K562 (cell line): ENCODE results near the gene CACNA1A. TPM values are rescaled to one million over a fixed set of nuclear protein-coding genes. Genes with fewer than 3 reads are reported as not detected.

Source experiments
- BCL6 ChIP-seq: fragments of 250-450 bp; sonication (Bioruptor Pico); IDR thresholded peaks from 2 replicates; pipeline ENCODE4 v1.4.0; 2020
- CHCHD3 ChIP-seq: fragments of 250-450 bp; sonication (Bioruptor Pico); IDR thresholded peaks from 2 replicates; pipeline ENCODE4 v2.1.2; 2022; ENCODE audit warnings: mild to moderate bottlenecking
- CXXC5 ChIP-seq: fragments of 250-450 bp; sonication (Bioruptor Pico); IDR thresholded peaks from 2 replicates; pipeline ENCODE4 v1.8.0; 2022; ENCODE audit warnings: inconsistent platforms, mild to moderate bottlenecking, moderate library complexity
- EP300 ChIP-seq: IDR thresholded peaks from 2 replicates; pipeline ENCODE4 v1.6.1; 2012; ENCODE audit warnings: low read length, improper control_type of control experiment
- GATAD2A ChIP-seq: fragments of 450-650 bp; IDR thresholded peaks from 2 replicates; pipeline ENCODE4 v1.6.1; 2017
- JUNB ChIP-seq: fragments of 450-650 bp; formaldehyde crosslinking; conservative IDR thresholded peaks from 2 replicates; pipeline ENCODE4 v1.4.0; 2020; ENCODE audit warnings: mild to moderate bottlenecking
- NCOA2 ChIP-seq, 2 experiments: fragments of 450-650 bp; IDR thresholded peaks; 2 replicates each; pipeline ENCODE4 v1.6.1; 2018; ENCODE audit warnings: mild to moderate bottlenecking in 2 of 2, moderate library complexity in 1 of 2; ENCODE audit not compliant: partially characterized antibody in 2 of 2
- NCOR1 ChIP-seq: fragments of 450-650 bp; IDR thresholded peaks from 2 replicates; pipeline ENCODE4 v1.6.1; 2016; ENCODE audit warnings: mild to moderate bottlenecking, moderate library complexity
- RBM15 ChIP-seq: fragments of 200-400 bp; formaldehyde crosslinking; IDR thresholded peaks from 2 replicates; pipeline ENCODE4 v1.6.1; 2018; ENCODE audit warnings: mild to moderate bottlenecking, low read length, moderate library complexity; ENCODE audit not compliant: insufficient read depth
- SIN3A ChIP-seq, 2 experiments: fragments of 150-350 bp in 1 of 2; IDR thresholded peaks; 2 replicates each; pipeline ENCODE4 v1.6.1; 2011 to 2016; ENCODE audit warnings: borderline replicate concordance in 2 of 2, low read depth in 2 of 2, low read length in 2 of 2, mild to moderate bottlenecking in 2 of 2, moderate library complexity in 2 of 2; ENCODE audit not compliant: control insufficient read depth in 1 of 2
- SMAD4 ChIP-seq: fragments of 250-450 bp; sonication (Bioruptor Pico); conservative IDR thresholded peaks from 2 replicates; pipeline ENCODE4 v1.8.0; 2021; ENCODE audit warnings: inconsistent platforms, mild to moderate bottlenecking, moderate library complexity
- SRF ChIP-seq, 2 experiments: fragments of 250-450, 450-650 bp in 1 of 2; sonication (Bioruptor Pico) in 1 of 2; sonication (generic) in 1 of 2; formaldehyde crosslinking; IDR thresholded peaks; 2 replicates each; pipeline versions ENCODE4 v1.5.0 to v1.5.1; 2020 to 2022; ENCODE audit warnings: mild to moderate bottlenecking in 1 of 2, missing genetic modification reagents in 1 of 2
- TAF7 ChIP-seq: fragments of 450-650 bp; IDR thresholded peaks from 2 replicates; pipeline ENCODE4 v1.6.1; 2016; ENCODE audit warnings: missing genetic modification characterization, missing compliant biosample characterization
- ZBTB11 ChIP-seq, 3 experiments: fragments of 200-800 bp in 1 of 3; fragments of 250-450 bp in 1 of 3; fragments of 450-650 bp in 1 of 3; sonication (Bioruptor Pico) in 1 of 3; sonication (Bioruptor generic) in 1 of 3; formaldehyde crosslinking in 1 of 3; IDR thresholded peaks; 2 replicates each; pipeline versions ENCODE4 v1.6.1 to v1.8.0; 2016 to 2022; ENCODE audit warnings: mild to moderate bottlenecking in 2 of 3, missing genetic modification characterization in 2 of 3, missing compliant biosample characterization in 1 of 3, moderate library complexity in 1 of 3
- ZNF384 ChIP-seq: IDR thresholded peaks from 2 replicates; pipeline ENCODE4 v1.6.1; 2012; ENCODE audit warnings: low read depth, low read length, improper control_type of control experiment
- ZNF449 ChIP-seq: fragments of 250-450 bp; sonication (Bioruptor Pico); IDR thresholded peaks from 2 replicates; pipeline ENCODE4 v1.8.0; 2022; ENCODE audit warnings: moderate library complexity, mild to moderate bottlenecking, inconsistent platforms
- ZNF778 ChIP-seq: fragments of 450-650 bp; formaldehyde crosslinking; IDR thresholded peaks from 2 replicates; pipeline ENCODE4 v1.4.0; 2020; ENCODE audit warnings: mild to moderate bottlenecking, moderate library complexity
- polyA plus RNA-seq, 8 experiments: library from polyadenylated mRNA; depleted of rRNA in 4 of 8; stranded (reverse) in 5 of 8; unstranded in 3 of 8; fragments of >200 nt; fragmentation: Nextera tagmentation in 2 of 8; fragmentation: Illumina TruSeq in 1 of 8; extraction: Ambion mirVana in 2 of 8; extraction: Trizol in 1 of 8; gene quantifications; 2 replicates each; pipeline versions ENCODE4 v1.2.1 to v1.2.3, GENCODE V29; 2011 to 2014; ENCODE audit warnings: inconsistent platforms in 1 of 8, missing spikeins in 1 of 8
- total RNA-seq, 7 experiments: library from RNA; depleted of rRNA in 6 of 7; stranded (reverse); fragments of >200 nt in 6 of 7; fragmentation: Illumina TruSeq in 2 of 7; extraction: Trizol in 2 of 7; gene quantifications; 2 replicates each; pipeline versions ENCODE4 v1.2.1 to v1.2.3, GENCODE V29; 2011 to 2021; ENCODE audit warnings: low replicate concordance in 1 of 7

The CACNA1A gene
- total and polyA plus RNA-seq, 9 of the 15 experiments (the other 6 are each of a cell fraction or from before 2014, with no cell fraction given), result 0.03 to 0.20 (median 0.09) TPM; not detected in 1

GRCh38 chr19:13164343-13165161, 341.7 kb downstream of the CACNA1A start (continued):
- no peak for TF ChIP-seq JUNB (CRISPR knock-in tag)
- TF ChIP-seq SMAD4 (CRISPR knock-in tag), result peak; percentile 66
- no peak for TF ChIP-seq NCOA2 (IDR thresholded peaks at IDR 0.05; ENCODE audit: partially characterized antibody in 2 of 2)
- no peak for TF ChIP-seq ZNF778 (CRISPR knock-in tag)
- TF ChIP-seq SIN3A (IDR thresholded peaks at IDR 0.05; ENCODE audit: borderline replicate concordance in 2 of 2, control insufficient read depth in 1 of 2, low read depth in 2 of 2, low read length in 2 of 2), result peak; percentile 2 to 35; a peak in 1 of 4 replicates
- TF ChIP-seq RBM15, result no peak
- TF ChIP-seq CXXC5 (CRISPR knock-in tag), result peak; percentile 64
- TF ChIP-seq BCL6 (CRISPR knock-in tag), result no peak
- TF ChIP-seq ZNF449 (CRISPR knock-in tag), result 0 out of 2 replicates have a peak, but pooled peaks have one; percentile 27
- no peak for TF ChIP-seq NCOR1
- TF ChIP-seq TAF7, result peak; percentile 36; the same call in 1 of the 2 replicates
- no peak for TF ChIP-seq ZNF384
- peak; percentile 60; the same call in 1 of the 2 replicates for TF ChIP-seq GATAD2A
- TF ChIP-seq SRF (CRISPR knock-in tag; IDR thresholded peaks at IDR 0.05), result peak in 1 of 2 experiments; percentile 49; a peak in 1 of 4 replicates
- no peak for TF ChIP-seq EP300
- no peak for TF ChIP-seq CHCHD3 (CRISPR knock-in tag)
- peak in 2 of 3 experiments; percentile 52 to 86; a peak in 3 of 6 replicates for TF ChIP-seq ZBTB11 (CRISPR knock-in tag; IDR thresholded peaks at IDR 0.05)
